Measurements from ENCODE around the gene SLC22A13. TPM values are rescaled to one million over a fixed set of nuclear protein-coding genes. Genes with fewer than 3 reads are reported as not detected.

The SLC22A13 gene
- total RNA-seq, 2 donors from 2014 or later, result 1.3 to 1.8 TPM

DNA sequence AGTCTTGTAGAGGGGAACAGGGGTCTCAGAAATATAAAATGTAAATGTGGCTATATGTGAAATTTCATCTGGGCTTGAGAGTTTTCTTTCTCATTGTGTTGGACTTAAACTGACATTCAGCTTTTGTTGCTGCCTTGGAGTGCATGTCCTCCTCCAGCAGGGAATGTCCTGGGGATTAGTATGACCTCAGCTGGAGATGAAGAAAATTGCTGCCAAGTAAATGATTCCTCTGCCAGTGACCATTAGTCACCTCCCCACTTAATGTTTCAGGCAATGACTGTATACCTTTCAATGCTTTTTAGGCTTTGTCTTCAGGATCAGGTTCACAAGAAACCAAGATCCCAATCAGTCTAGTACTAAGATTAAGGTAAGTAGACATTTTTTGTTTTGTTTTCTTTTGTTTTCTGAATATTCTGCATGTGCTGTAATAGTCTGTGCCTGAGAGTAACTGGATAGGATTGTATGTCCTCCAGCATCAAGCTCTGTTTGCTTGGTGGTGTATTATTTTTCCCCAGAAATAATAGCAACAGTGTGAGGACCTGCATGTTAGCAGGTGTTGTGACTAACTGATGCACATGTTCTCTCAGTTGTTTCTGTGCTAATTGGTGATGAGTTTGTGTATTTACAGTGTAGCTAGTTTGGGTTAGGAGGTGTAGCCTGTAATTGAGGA, 18.1 kb upstream of the SLC22A13 start:
- H3K36me3 Mint-ChIP-seq, result peaks cover 41% of the 10 kb centered on the region
- no peak overlapping the region for H3K4me3 Mint-ChIP-seq
- H3K4me1 Mint-ChIP-seq (ENCODE audit: low read depth in 2 of 2), result peaks cover 0 to 8% of the 10 kb centered on the region in 2 donors
- H3K27me3 Mint-ChIP-seq, result no peaks in the 10 kb centered on the region
- no peak for ATAC-seq
- no peaks in the 10 kb centered on the region for H3K9me3 Mint-ChIP-seq
- no peak for DNase-seq (ENCODE audit: low spot score)
- H3K27ac Mint-ChIP-seq, result peak overlapping the region in 1 of 2 donors; percentile 35

DNA sequence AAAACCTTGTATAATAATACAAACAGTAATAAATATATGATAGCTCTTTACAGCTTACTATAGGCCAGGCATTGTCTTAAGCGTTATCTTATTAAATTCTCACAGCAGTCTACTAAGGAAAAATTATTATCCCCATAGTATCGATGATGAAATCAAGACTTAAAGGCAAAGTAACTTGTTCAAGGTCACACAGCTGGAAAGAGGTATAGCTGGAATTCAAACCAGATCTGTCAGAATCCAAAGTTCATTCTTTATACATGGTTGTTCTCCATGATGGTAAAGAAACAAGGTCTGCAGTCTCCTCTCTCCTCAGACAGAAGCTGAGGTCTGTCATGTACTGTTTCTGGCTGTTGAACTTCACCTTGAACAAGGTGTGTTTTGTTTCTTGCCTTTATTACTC, 15.4 kb upstream of the SLC22A13 start:
- no peak overlapping the region for H3K27ac Mint-ChIP-seq
- H3K9me3 Mint-ChIP-seq, result no peaks in the 10 kb centered on the region
- DNase-seq (ENCODE audit: low spot score) (no peak), ATAC-seq (no peak)
- no peaks in the 10 kb centered on the region for H3K27me3 Mint-ChIP-seq
- peaks cover 4 to 6% of the 10 kb centered on the region in 2 donors for H3K4me1 Mint-ChIP-seq (ENCODE audit: low read depth in 2 of 2)
- peaks cover 50% of the 10 kb centered on the region for H3K36me3 Mint-ChIP-seq
- no peak overlapping the region for H3K4me3 Mint-ChIP-seq

DNA sequence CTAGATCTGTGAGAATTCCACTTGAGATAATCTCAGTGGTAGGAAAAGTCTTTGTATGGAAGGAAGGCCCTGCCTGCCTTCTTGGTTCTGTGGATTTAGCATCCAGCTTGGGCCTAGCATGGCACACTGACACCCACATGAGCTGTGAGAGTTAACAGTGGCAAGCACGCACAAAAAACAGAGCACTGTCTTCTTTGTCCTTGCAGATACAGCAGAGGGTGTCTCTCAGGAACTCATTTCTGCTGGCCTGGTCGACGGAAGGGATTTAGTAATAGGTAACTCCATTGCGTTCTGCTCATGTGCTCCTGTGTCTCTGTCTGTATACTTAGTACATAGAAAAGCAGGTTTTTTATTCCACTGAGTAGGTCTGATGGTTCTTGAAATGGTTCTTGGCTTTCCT, 14.4 kb upstream of the SLC22A13 start:
- ATAC-seq (no peak), DNase-seq (ENCODE audit: low spot score) (no peak)
- H3K4me1 Mint-ChIP-seq (ENCODE audit: low read depth in 2 of 2), result peaks cover 8 to 13% of the 10 kb centered on the region in 2 donors
- no peak overlapping the region for H3K27ac Mint-ChIP-seq
- H3K27me3 Mint-ChIP-seq, result no peaks in the 10 kb centered on the region
- H3K4me3 Mint-ChIP-seq, result no peak overlapping the region
- H3K9me3 Mint-ChIP-seq, result no peaks in the 10 kb centered on the region
- peaks cover 57% of the 10 kb centered on the region for H3K36me3 Mint-ChIP-seq

DNA sequence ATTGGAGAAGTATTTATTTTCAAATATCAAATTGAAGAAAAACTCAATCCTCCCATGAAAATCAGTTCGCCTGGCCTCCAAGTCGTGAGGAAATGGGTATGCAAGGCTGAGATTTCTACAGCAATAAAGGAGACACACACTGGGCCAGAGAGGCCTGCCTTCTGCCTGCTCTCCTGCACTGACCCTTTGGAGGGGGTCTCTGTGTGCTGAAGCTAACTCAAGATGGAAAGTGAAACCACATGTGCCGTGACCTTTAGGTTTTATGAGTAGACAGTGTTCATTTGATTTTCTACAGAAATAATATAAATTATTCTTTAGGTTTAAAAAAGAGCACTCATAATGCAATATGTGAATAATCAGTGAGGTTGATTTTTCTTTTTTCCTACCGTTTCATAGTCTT, 11.9 kb upstream of the SLC22A13 start:
- DNase-seq (ENCODE audit: low spot score), result no peak
- H3K27me3 Mint-ChIP-seq, result no peaks in the 10 kb centered on the region
- H3K4me3 Mint-ChIP-seq, result no peak overlapping the region
- peaks cover 41% of the 10 kb centered on the region for H3K36me3 Mint-ChIP-seq
- no peak overlapping the region for H3K27ac Mint-ChIP-seq
- no peaks in the 10 kb centered on the region for H3K9me3 Mint-ChIP-seq
- peaks cover 17 to 27% of the 10 kb centered on the region in 2 donors for H3K4me1 Mint-ChIP-seq (ENCODE audit: low read depth in 2 of 2)
- ATAC-seq, result no peak

DNA sequence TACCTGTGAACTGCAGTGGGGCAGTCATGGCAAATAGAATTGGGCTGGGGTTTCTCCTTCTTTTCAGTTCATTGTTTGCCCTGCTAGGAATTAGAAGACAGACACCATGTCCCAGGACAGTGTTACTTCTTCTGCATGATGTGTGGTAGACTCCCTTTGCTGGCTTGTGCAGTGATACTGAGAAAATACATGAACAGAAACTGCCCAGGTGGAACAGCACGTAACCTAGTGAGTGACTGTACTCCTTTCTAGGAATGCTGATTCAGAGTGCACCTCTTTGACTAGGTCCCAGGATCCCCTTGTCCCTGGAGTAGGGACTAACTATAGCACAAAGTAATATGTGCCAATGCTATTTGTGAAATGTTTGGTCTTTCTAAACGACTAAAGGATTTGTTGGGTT, 10.7 kb upstream of the SLC22A13 start:
- H3K27ac Mint-ChIP-seq, result no peak overlapping the region
- no peaks in the 10 kb centered on the region for H3K9me3 Mint-ChIP-seq
- H3K4me1 Mint-ChIP-seq (ENCODE audit: low read depth in 2 of 2), result peaks cover 17 to 32% of the 10 kb centered on the region in 2 donors
- peak in 1 of 2 donors; percentile 49 for ATAC-seq
- no peak overlapping the region for H3K4me3 Mint-ChIP-seq
- H3K36me3 Mint-ChIP-seq, result peaks cover 34% of the 10 kb centered on the region
- H3K27me3 Mint-ChIP-seq, result no peaks in the 10 kb centered on the region
- DNase-seq (ENCODE audit: low spot score), result no peak

DNA sequence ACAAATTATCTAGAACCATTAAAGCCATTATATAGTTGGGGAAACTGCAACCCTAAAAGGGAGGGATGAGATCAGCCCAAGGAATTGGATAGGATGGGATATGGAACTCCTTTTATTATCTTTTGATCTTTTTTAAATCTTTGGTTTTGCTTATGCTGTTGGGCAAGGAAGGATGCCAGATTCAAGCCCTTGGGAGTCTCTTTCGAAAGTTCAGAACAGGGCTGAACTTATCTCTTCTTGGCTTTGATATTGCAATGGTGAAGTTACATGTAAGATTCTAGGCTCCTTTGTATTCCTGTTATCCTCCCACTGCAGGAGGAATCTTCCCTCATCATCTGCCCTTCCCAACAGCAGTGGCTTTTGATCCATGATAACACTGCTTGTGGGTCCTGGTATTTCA, 10.0 kb upstream of the SLC22A13 start:
- DNase-seq (ENCODE audit: low spot score) (no peak), ATAC-seq (no peak)
- no peak overlapping the region for H3K27ac Mint-ChIP-seq
- H3K36me3 Mint-ChIP-seq, result peaks cover 38% of the 10 kb centered on the region
- H3K9me3 Mint-ChIP-seq, result no peaks in the 10 kb centered on the region
- H3K27me3 Mint-ChIP-seq, result no peaks in the 10 kb centered on the region
- no peak overlapping the region for H3K4me3 Mint-ChIP-seq
- peaks cover 22 to 37% of the 10 kb centered on the region in 2 donors for H3K4me1 Mint-ChIP-seq (ENCODE audit: low read depth in 2 of 2)

DNA sequence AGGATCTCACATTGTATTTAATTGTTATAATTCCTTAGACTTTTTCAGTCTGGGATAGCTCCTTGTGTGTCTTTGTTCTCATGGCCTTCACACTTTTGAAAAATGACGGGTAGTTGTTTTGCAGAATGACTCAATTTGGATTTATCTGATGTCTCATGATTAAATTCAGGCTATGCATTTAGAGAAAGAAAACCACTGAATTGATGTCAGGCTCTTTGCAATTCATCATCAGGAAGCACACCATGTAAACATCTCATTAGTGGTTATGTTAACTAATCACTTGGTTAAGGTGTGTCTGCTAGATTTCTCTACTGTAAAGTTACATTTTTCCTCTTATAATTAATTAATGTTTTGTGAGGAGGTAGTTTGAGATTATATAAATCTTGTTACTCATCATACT, 8.0 kb upstream of the SLC22A13 start:
- DNase-seq (ENCODE audit: low spot score), result no peak
- H3K4me1 Mint-ChIP-seq (ENCODE audit: low read depth in 2 of 2), result peaks cover 24 to 37% of the 10 kb centered on the region in 2 donors
- H3K27ac Mint-ChIP-seq, result peak overlapping the region in 1 of 2 donors; percentile 15
- peak in 1 of 2 donors; percentile 73 for ATAC-seq
- peaks cover 27% of the 10 kb centered on the region for H3K36me3 Mint-ChIP-seq
- no peaks in the 10 kb centered on the region for H3K9me3 Mint-ChIP-seq
- H3K4me3 Mint-ChIP-seq, result no peak overlapping the region
- H3K27me3 Mint-ChIP-seq, result no peaks in the 10 kb centered on the region

DNA sequence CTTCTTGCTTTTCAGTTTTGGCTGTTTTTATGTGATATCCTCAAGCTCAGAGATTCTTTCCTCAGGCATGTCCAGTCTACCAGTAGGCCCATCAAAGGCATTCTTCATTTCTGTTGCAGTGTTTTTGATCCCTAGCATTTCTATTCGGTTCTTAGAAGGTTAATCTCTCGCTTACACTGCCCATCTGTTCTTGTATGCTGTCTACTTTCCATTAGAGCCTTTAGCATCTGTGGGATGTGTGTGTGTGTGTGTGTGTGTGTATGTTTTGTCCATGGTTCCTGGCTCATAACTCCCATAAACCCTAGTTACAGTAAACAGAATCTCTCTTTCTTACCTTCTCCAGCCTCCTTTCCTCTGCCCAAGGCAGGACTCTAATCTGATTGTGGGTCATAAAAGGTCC, 5.1 kb upstream of the SLC22A13 start:
- no peak for DNase-seq (ENCODE audit: low spot score)
- Mint-ChIP-seq H3K36me3 (peaks cover 10% of the 10 kb centered on the region), H3K9me3 (no peaks in the 10 kb centered on the region), H3K27ac (no peak overlapping the region), H3K4me1 (ENCODE audit: low read depth in 2 of 2) (peaks cover 23 to 32% of the 10 kb centered on the region in 2 donors), H3K4me3 (no peak overlapping the region), H3K27me3 (no peaks in the 10 kb centered on the region)
- no peak for ATAC-seq

DNA sequence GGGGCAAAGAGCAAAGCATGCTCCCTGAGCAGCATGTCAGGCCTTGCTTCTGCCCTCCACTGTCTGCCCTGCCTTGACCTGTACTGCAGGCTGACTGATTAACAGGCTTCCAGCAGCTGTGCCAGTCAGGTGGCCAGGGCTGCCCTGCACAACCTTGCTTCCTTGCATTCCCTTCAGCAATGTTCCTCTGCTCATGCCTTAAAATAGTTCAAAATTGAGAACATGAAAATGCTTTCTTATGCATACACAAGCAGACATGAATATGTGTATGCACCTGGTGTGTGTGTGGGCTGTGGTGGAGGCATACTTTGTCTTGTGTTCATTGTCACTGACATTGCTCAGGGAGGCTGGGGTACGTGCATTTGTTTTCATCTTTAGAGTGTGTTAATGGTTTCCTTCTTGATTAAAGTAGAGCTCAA, 1.2 kb upstream of the SLC22A13 start:
- no peak for DNase-seq (ENCODE audit: low spot score)
- Mint-ChIP-seq H3K27me3 (peaks cover 8 to 13% of the 10 kb centered on the region in 2 donors), H3K9me3 (no peaks in the 10 kb centered on the region), H3K4me1 (ENCODE audit: low read depth in 2 of 2) (peaks cover 25 to 28% of the 10 kb centered on the region in 2 donors), H3K36me3 (peaks cover 10% of the 10 kb centered on the region), H3K4me3 (no peak overlapping the region), H3K27ac (no peak overlapping the region)
- ATAC-seq, result peak in 1 of 2 donors; percentile 36

DNA sequence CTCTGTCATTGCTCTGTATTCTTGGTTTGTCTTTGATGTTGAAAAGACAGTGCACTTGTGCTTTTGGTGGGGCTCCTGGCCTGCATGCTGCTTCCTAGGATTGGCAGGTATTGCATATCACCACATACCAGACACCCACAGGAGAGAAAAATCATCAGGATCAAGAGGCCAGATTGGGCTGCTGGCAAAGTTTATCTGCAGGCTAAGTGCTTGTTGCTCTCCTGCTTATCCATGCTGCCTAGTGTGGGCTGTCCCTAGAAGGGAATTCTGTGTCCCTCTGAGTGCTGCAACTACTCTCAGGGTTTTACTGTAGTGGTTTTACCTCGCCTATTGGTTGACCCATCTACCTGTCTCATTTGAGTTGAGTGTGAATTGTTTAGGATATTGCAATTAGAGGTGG, 833 bp upstream of the SLC22A13 start:
- Mint-ChIP-seq H3K4me1 (ENCODE audit: low read depth in 2 of 2) (peaks cover 21 to 28% of the 10 kb centered on the region in 2 donors), H3K4me3 (no peak overlapping the region), H3K36me3 (peaks cover 10% of the 10 kb centered on the region), H3K27ac (no peak overlapping the region), H3K27me3 (peaks cover 8 to 13% of the 10 kb centered on the region in 2 donors), H3K9me3 (no peaks in the 10 kb centered on the region)
- ATAC-seq, result no peak
- no peak for DNase-seq (ENCODE audit: low spot score)

DNA sequence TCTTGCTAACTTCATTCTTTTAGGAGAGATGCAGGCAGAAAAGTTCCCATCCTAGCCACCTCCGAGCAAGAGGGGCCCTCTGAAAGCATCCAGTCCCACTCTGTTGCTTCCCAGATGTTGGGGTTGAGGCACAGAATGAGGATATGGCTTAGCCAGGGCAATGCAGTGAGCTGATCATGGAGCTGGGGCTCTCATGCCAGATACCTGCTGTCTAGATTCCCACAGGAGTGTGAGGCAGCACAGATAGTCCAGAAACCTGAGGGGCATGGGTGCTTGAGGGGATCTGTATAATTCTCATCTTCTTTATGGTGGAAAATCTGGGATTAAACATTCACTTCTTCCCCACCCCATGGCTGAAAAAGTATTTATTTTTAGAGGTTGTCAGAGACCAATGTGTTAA, 1.2 kb downstream of the SLC22A13 start:
- H3K27me3 Mint-ChIP-seq, result peaks cover 8 to 13% of the 10 kb centered on the region in 2 donors
- ATAC-seq, result no peak
- H3K27ac Mint-ChIP-seq, result no peak overlapping the region
- H3K4me3 Mint-ChIP-seq, result no peak overlapping the region
- peaks cover 16 to 21% of the 10 kb centered on the region in 2 donors for H3K4me1 Mint-ChIP-seq (ENCODE audit: low read depth in 2 of 2)
- H3K36me3 Mint-ChIP-seq, result peaks cover 5% of the 10 kb centered on the region
- DNase-seq (ENCODE audit: low spot score), result no peak
- H3K9me3 Mint-ChIP-seq, result no peaks in the 10 kb centered on the region

DNA sequence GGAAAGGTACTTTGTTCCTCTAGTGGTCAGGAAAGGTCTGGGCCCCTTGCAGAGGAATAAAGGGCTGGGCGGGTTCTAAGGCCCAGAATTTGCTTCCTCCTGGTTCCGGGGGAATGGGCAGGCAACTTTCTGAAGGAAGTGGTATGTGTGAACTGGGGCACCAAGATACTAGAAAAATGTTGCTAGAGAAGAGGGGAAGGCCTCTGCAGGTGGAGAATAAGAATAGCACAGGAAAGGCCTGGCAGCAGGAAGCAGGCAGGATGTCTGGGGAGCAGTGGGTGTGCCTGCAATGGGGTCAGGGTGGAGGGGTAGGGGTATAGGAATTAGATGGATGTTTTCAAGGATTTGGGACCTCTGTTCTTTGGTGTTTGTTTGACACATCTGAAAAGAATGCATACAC, 2.0 kb downstream of the SLC22A13 start:
- Mint-ChIP-seq H3K36me3 (peaks cover 5% of the 10 kb centered on the region), H3K27me3 (peaks cover 8 to 13% of the 10 kb centered on the region in 2 donors), H3K4me1 (ENCODE audit: low read depth in 2 of 2) (peaks cover 16 to 21% of the 10 kb centered on the region in 2 donors), H3K4me3 (no peak overlapping the region), H3K27ac (no peak overlapping the region), H3K9me3 (no peaks in the 10 kb centered on the region)
- ATAC-seq (no peak), DNase-seq (ENCODE audit: low spot score) (no peak)

DNA sequence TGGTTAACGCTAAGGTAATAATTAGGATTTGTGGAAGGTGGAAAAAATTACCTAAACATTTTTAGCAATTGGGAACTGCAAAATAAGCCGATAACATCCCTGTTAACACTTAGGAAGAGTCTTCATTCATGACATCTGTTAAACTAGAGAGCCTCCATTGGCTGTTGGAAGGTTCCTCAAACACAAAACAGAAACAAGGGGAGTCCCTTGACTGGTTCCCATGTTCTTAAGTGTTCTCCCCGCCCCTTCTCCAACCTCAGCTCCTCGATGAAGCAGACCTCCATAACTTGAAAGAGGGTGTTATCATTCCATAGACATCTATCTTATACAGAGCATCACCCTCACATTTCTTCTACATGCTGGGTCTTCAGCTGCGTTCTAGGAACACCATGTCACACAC, 2.5 kb downstream of the SLC22A13 start:
- H3K9me3 Mint-ChIP-seq, result no peaks in the 10 kb centered on the region
- peaks cover 5% of the 10 kb centered on the region for H3K36me3 Mint-ChIP-seq
- peaks cover 16 to 21% of the 10 kb centered on the region in 2 donors for H3K4me1 Mint-ChIP-seq (ENCODE audit: low read depth in 2 of 2)
- H3K27ac Mint-ChIP-seq, result no peak overlapping the region
- ATAC-seq (no peak), DNase-seq (ENCODE audit: low spot score) (no peak)
- no peak overlapping the region for H3K4me3 Mint-ChIP-seq
- peaks cover 8 to 13% of the 10 kb centered on the region in 2 donors for H3K27me3 Mint-ChIP-seq

DNA sequence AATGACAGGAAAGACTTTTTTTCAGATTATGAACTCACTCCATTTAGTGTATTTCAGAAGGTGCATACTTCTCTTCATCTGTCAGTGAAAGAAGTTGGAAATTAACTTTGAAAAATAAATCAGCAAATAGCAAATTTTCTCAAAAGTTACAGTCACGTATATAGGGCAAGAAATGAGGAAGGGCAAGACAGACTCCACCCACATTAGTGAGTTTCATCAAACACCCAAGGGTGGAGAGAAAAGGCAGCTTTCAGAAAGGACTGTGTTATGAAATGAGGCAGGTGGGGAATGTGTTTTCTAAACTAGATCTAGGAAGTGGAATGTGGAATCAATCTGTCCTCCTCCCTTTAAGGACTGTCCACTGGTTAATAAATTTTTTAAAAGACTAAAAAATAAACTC, 2.9 kb downstream of the SLC22A13 start:
- Mint-ChIP-seq H3K36me3 (peaks cover 5% of the 10 kb centered on the region), H3K4me3 (no peak overlapping the region), H3K9me3 (no peaks in the 10 kb centered on the region), H3K27ac (no peak overlapping the region), H3K27me3 (peaks cover 8 to 13% of the 10 kb centered on the region in 2 donors), H3K4me1 (ENCODE audit: low read depth in 2 of 2) (peaks cover 16 to 19% of the 10 kb centered on the region in 2 donors)
- DNase-seq (ENCODE audit: low spot score) (no peak), ATAC-seq (no peak)

DNA sequence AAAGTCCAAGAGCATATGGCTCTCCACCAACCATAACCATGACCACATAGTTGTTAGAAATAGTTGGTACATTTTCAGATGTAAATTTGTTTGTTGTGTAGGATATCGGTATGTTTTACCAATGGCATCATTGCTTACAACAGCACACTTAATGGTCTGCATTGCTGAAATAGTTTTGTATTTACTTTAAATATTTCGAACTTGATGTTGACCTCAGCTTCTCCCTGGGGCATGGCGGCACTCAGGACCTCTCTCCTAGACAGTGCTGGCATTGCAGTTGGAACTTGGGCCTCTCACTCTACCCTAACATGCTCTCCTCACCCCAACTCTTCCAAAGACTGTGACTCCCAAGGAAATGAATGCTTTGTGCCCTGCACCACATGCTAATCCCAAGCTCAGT, 5.0 kb downstream of the SLC22A13 start:
- Mint-ChIP-seq H3K9me3 (no peaks in the 10 kb centered on the region), H3K4me3 (no peak overlapping the region), H3K4me1 (ENCODE audit: low read depth in 2 of 2) (peaks cover 16 to 18% of the 10 kb centered on the region in 2 donors), H3K27me3 (peaks cover 8 to 13% of the 10 kb centered on the region in 2 donors), H3K36me3 (peaks cover 5% of the 10 kb centered on the region), H3K27ac (no peak overlapping the region)
- DNase-seq (ENCODE audit: low spot score), result no peak
- no peak for ATAC-seq

Measured in natural killer cell treated with Interleukin-12 subunit alpha and Interleukin-12 subunit beta and Interleukin-15 and Interleukin-18, amount 100 ng/mL, for 72 hours (primary cell).